ENCODE results near the gene TENT4B. TPM values are rescaled to one million over a fixed set of nuclear protein-coding genes. Genes with fewer than 3 reads are reported as not detected.

The TENT4B gene
- total RNA-seq, 1 donor from 2014 or later, result 38.1 TPM

DNA sequence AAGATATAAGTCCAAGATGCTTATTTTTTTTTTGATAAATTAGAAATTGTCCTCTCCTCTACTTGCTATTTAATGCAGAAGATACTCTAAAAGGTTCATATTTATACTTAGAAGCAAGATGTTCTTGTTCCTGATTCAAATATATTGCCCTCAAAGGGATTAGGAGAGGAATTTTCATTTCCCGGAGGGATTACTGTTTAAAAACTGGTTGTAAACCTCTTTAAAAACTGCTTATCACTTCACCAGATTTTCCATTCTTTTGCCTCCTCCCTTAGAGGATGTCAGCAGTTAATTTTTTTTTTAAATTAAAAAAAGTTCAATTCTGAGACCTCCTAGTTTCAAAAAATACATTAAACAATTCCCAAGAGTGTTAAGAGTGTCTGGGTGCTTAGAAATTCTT, 2.8 kb downstream of the TENT4B start:
- Histone ChIP-seq H3K4me3 (peak overlapping the region; percentile 69 to 90), H3K27ac (peak overlapping the region; percentile 6 to 69), H3K36me3 (no peaks in the 10 kb centered on the region), H3K9me3 (no peaks in the 10 kb centered on the region), H3K4me1 (peaks cover 0 to 44% of the 10 kb centered on the region in 2 donors), H3K27me3 (no peaks in the 10 kb centered on the region)
- no peak for DNase-seq (ENCODE audit: low spot score in 2 of 2)
- TF ChIP-seq, protein P1, sequence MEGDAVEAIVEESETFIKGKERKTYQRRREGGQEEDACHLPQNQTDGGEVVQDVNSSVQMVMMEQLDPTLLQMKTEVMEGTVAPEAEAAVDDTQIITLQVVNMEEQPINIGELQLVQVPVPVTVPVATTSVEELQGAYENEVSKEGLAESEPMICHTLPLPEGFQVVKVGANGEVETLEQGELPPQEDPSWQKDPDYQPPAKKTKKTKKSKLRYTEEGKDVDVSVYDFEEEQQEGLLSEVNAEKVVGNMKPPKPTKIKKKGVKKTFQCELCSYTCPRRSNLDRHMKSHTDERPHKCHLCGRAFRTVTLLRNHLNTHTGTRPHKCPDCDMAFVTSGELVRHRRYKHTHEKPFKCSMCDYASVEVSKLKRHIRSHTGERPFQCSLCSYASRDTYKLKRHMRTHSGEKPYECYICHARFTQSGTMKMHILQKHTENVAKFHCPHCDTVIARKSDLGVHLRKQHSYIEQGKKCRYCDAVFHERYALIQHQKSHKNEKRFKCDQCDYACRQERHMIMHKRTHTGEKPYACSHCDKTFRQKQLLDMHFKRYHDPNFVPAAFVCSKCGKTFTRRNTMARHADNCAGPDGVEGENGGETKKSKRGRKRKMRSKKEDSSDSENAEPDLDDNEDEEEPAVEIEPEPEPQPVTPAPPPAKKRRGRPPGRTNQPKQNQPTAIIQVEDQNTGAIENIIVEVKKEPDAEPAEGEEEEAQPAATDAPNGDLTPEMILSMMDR (IDR thresholded peaks at IDR 0.05), result no peak
- intact Hi-C loops (cut with DNase I), result loop anchor here (10.0 kb wide), 1 partner anchor 339 kb away; no protein-coding TSS in a partner anchor

DNA sequence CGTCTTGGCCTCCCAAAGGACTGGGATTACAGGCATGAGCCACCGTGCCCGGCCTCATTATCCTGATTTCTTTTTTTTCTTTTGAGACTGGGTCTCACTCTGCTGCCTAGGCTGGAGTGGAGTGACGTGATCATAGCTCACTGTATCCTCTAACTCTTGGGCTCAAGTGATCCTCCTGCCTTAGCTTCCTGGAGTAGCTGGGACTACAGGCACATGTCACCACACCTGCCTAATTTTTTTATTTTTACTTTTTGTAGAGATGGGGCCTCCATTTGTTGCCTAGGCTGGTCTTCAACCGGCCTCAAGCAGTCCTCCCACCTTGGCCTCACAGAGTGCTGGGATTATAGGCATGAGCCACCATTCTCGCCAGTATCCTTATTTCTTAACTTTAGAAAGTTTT, 3.5 kb downstream of the TENT4B start:
- no peaks in the 10 kb centered on the region for H3K9me3 ChIP-seq
- H3K4me1 ChIP-seq, result peaks cover 0 to 50% of the 10 kb centered on the region in 2 donors
- no peaks in the 10 kb centered on the region for H3K36me3 ChIP-seq
- no peak for DNase-seq (ENCODE audit: low spot score in 2 of 2)
- TF ChIP-seq, protein P1 (IDR thresholded peaks at IDR 0.05), result no peak
- peak overlapping the region; percentile 6 to 69 for H3K27ac ChIP-seq
- peak overlapping the region; percentile 27 to 69 for H3K4me3 ChIP-seq
- intact Hi-C loops (cut with DNase I), result loop anchor here (10.0 kb wide), 1 partner anchor 338 kb away; no protein-coding TSS in a partner anchor
- H3K27me3 ChIP-seq, result no peaks in the 10 kb centered on the region

DNA sequence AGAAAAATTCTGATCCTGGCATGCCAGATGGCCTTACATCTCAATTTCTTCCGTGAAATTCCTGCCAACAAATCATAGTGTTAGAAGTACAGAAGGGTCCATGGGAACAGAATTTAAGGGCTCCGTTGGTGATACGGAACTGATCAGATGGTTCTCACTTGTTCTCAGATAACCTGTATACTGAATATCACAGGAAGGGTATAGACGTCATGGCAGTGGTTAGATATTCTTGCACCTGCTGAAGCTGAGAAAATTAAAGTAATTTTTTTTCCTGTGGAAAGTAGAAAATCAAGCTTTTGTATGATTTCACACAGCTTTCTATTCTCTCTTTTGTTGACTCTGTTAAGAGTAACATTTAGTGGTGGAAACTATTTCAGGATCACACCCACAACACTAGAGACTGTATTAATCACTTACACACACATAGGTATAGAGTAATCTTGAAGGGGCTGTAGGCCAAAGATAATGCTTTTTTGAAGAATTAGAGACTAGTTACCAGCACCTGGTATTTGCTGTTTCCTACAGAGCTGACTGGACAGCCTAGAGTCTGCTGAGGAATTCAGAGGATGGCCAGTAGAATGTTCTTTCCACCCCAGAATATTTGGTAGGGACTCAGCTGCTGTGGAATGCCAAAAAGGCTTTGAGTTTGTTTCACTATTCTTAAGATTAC, 7.5 kb downstream of the TENT4B start:
- intact Hi-C loops (cut with DNase I), result no loop called here
- TF ChIP-seq, protein P1 (IDR thresholded peaks at IDR 0.05), result no peak

DNA sequence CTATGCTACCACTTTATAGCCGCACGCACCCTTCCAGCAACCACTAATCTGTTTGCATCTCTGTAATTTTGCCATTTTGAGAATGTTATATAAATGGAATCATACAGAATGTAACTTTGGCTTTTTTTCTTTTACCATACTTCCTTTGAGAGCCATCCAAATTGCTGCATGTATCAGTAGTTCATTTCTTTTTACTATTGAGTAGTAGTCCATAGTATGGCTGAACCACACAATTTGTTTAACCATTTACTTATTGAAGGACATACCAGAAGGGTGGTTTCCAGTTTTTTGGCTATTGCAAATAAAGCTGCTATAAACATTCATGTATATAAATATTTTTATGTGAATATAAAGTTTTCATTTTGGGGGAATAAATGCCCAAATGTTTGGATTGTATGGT, 8.8 kb downstream of the TENT4B start:
- peaks cover 0 to 69% of the 10 kb centered on the region in 2 donors for H3K4me1 ChIP-seq
- no peaks in the 10 kb centered on the region for H3K36me3 ChIP-seq
- TF ChIP-seq, protein P1 (IDR thresholded peaks at IDR 0.05), result no peak
- H3K4me3 ChIP-seq, result no peak overlapping the region
- no peak for DNase-seq (ENCODE audit: low spot score in 2 of 2)
- H3K9me3 ChIP-seq, result no peaks in the 10 kb centered on the region
- intact Hi-C loops (cut with DNase I), result no loop called here
- H3K27ac ChIP-seq, result peak overlapping the region; percentile 34 to 71
- H3K27me3 ChIP-seq, result no peaks in the 10 kb centered on the region

More for the DNA sequence above, 7.5 kb downstream of the TENT4B start:
- peak overlapping the region in 1 of 2 donors; percentile 17 for H3K4me3 ChIP-seq
- DNase-seq (ENCODE audit: low spot score in 2 of 2), result no peak
- H3K27ac ChIP-seq, result peak overlapping the region; percentile 69 to 71
- no peaks in the 10 kb centered on the region for H3K9me3 ChIP-seq
- peaks cover 0 to 64% of the 10 kb centered on the region in 2 donors for H3K4me1 ChIP-seq
- no peaks in the 10 kb centered on the region for H3K36me3 ChIP-seq
- no peaks in the 10 kb centered on the region for H3K27me3 ChIP-seq

DNA sequence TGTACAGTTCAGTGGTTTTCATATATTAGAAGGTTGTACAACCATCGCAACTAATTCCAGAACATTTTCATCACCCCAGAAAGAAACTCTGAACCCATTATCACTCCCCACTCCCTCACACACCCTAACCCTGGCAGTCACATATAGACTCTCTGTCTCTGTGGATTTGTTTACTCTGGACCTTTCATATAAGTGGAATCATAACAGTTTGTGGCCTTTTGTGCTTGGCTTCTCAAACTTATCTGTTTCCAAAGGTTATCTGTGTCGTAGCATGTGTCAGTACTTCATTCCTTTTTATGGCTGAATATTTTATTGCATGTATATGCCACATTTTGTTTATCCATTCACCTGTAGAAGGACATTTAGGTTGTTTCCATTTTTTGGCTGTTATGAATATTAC, 12.4 kb downstream of the TENT4B start:
- Histone ChIP-seq H3K4me1 (peaks cover 0 to 49% of the 10 kb centered on the region in 2 donors), H3K27ac (peak overlapping the region in 1 of 2 donors; percentile 53), H3K4me3 (no peak overlapping the region), H3K27me3 (no peaks in the 10 kb centered on the region), H3K9me3 (no peaks in the 10 kb centered on the region), H3K36me3 (no peaks in the 10 kb centered on the region)
- intact Hi-C loops (cut with DNase I), result no loop called here
- no peak for DNase-seq (ENCODE audit: low spot score in 2 of 2)
- TF ChIP-seq, protein P1 (IDR thresholded peaks at IDR 0.05), result no peak
